Stimulated activated CD4-positive, alpha-beta T cell treated with anti-CD3 and anti-CD28 coated beads, Interleukin-4, amount 100 ng/mL, for 1 hour (primary cell): ENCODE data around the gene VWA5B1.
"Not testable (repeated sequence)": the region's sequence is repeated elsewhere in the genome, so short reads cannot be mapped to it uniquely, and the experiment has no call there.

Experiments
- DNase-seq: peaks from one replicate; pipeline ENCODE4 v3.0.0-alpha.2; 2020

VWA5B1 gene

GRCh38 chr1:20280341-20280740, 10.3 kb upstream of the VWA5B1 start:
- DNase-seq, result no peak

GRCh38 chr1:20280906-20281305, 9.8 kb upstream of the VWA5B1 start:
- DNase-seq, result no peak

- DNase-seq, result no peak
Observed at GRCh38 chr1:20281801-20282200, 8.9 kb upstream of the VWA5B1 start.

DNA sequence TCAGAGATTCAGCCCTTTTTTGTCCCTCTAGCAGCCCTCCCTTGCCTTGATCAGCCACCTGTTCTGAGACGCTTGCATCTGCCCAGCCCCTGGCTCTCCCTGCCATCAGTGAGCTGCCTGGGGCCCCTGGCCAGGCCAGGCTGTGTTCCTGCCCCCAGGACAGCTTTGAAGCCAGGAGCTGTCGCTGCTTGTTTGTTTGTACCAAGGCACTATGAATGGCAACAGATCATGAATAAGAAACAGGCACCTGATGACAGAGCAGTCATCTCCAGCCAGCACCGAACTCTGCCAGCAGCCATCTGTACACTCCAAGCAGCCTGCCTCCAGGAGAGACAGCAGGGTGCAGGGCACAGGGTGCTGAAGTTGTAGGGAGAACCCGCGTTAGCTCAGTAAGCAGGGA, 8.1 kb upstream of the VWA5B1 start:
- DNase-seq, result no peak

DNA sequence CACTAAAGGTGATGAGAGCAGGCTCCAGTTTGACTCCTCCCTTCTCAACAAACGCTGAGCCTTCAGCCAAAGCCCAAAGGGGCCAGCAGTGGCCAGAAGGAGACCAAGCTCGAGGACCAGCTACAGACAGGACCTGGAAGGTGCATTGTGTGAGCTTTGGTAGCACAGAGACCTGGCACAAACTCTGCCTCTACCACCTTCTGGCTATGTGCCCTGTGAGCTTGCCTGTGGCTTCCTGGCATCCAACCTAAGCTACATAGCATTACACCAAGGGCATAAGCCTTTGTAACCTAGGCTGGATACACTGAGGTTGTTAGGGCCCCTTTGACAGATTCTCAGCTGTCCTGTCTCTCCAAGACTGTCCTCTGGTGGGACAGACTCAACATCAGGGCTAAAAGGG, 6.6 kb upstream of the VWA5B1 start:
- DNase-seq, result no peak

DNA sequence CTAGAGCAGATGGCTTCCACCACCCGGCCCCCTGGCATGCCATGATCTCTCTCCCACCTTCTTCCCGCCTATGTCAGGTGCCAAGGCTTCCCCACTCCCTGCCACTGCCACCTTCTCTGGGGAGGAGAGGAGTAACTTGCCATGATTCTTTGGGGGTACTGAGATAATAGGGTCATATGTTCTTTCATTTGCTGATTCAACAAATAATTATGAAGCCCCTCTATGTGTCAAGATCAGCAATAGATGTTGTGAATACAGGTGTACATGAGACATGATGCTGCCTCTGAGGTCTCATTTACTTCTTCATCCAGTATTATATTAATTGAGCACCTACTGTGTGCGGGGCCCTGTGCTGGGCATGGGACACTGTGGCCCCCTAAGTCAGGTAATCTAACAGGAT, 6.0 kb upstream of the VWA5B1 start:
- no peak for DNase-seq

DNA sequence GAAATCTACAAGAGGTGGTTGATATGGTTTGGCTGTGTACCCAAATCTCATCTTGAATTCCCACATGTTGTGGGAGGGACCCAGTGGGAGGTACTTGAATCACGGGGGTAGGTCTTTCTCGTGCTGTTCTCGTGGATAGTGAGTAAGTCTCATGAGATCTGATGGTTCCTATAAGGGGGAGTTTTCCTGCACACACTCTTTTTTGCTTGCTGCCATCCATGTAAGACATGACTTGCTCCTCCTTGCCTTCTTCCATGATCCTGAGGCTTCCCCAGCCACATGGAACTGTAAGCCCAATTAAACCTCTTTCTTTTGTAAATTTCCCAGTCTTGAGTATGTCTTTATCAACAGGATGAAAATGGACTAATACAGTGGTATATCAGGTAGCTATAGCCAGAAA, 5.2 kb upstream of the VWA5B1 start:
- no peak for DNase-seq

DNA sequence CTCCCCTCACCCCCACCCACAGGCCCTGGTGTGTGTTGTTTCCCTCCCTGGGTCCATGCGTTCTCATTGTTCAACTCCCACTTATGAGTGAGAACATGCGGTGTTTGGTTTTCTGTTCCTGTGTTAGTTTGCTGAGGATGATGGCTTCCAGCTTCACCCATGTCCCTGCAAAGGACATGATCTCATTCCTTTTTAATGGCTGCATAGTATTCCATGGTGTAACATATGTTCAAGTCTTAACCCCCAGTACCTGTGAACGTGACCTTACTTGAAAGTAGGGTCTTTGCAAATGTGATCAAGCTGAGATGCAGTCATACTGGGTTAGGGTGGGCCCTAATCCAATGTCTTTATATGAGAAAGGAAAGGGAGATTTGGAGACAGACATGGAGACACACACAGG, 3.0 kb upstream of the VWA5B1 start:
- DNase-seq, result not testable (repeated sequence)

DNA sequence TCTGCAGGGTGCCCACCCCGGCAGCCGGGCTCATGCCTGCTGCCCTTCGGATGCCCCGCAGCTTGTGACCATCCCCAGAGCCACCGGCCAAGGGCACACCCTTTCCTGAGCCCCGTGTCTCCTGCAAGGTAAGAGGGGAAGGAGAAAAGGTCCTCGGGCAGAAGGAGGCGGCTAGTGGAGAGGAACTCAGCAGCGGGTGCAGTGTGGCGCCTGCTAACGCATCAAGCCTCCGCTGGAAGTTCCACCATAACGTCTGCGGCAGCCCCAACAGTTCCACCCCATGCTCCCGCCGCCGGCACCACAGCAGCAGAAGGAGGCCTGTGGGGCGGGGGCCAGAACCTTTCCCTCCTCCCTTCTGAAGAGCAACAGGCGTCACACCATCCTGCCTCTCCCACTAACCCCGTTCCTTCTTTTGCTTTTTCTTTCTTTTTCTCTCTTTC, 990 bp downstream of the VWA5B1 start:
- peak; percentile 9 for DNase-seq

GRCh38 chr1:20298626-20299025, 8.0 kb downstream of the VWA5B1 start:
- DNase-seq, result no peak

DNA sequence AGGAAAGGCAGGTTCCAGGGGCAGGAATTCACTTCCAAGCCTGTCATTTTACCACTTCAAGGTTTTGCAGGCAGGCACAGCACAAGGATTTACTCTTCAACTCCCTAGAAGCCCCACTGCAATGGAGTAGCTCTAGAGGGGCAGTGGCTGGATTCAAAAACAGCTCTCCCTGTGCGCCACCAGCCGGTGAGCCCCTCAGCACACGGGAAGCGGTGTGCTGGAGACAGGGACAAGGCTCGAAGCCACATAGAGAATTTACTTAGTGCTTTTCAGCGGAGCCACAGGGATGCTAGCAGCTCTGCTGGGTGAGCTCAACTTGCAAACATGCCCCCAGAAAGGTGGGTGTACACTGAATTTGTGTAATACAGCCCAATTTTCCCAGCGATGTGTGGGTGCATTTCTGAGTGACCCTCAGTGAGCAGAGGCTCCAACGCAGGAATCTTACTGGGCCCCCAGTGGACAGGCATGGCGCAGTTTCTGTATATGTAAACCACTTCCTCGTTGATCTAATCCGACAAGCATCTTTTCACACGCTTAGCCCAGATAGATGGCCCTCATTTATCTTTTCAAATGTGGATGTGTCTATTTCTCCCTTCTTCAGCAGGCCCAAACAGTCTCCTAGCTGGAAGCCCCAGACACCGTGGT, 10.9 kb downstream of the VWA5B1 start:
- DNase-seq, result no peak

DNA sequence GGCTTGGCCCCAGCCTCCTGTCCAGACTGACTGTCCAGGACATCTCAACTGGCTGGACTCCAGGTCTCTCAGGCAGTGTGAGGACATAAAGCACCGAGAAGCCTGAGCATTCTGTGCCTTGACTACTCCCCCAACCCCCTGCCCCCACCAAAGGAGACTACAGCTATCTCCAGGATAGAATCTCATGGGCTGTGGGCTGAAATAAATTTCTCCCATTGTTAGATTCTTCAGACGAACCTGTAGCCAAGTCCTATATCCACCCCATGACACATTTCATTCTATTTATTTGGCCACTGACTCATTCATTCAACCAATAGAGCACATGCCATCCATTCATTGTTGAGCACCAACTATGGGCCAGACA, 11.4 kb downstream of the VWA5B1 start:
- DNase-seq, result no peak

DNA sequence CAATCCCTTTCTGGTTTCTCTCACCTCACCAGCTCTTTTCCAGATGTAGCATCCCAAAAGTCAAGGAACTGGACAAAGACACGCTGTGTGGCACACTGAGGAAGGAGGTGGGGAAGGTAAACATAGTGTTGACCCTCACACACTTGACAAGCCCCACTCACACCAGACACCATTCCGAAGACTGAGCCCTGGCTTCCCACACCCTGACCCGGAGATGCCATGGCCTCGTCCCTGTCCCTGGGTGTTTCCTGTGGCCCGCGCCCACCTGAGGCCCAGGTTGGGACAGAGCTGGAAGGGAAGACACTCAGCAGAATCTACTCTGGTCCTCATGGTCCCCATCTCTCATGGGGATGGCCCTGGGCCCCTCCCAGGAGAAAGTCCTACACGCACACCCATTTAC, 16.4 kb downstream of the VWA5B1 start:
- no peak for DNase-seq

- DNase-seq, result no peak
Observed at GRCh38 chr1:20308569-20308968, 17.9 kb downstream of the VWA5B1 start.

DNA sequence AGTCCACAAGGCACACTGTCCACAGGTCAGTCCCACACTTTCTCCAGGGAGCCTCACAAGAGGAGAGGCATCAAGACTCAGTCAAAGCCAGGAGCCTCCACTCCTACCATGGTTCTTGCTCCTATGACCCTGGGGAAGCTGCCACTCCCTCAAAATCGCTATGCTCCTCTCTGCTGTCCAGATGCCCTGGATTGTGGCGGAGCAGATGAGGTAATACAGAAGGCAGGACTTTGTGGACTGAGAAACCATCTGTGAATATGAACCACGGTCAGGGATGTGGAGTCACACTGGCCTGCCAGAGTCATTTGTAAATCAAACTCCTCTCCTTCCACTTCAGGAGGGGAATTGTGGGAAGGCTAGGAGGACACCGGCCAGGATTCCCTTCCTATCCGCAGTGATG, 20.6 kb downstream of the VWA5B1 start:
- DNase-seq, result no peak

- no peak for DNase-seq
Observed at GRCh38 chr1:20312310-20312709, 21.6 kb downstream of the VWA5B1 start.

DNA sequence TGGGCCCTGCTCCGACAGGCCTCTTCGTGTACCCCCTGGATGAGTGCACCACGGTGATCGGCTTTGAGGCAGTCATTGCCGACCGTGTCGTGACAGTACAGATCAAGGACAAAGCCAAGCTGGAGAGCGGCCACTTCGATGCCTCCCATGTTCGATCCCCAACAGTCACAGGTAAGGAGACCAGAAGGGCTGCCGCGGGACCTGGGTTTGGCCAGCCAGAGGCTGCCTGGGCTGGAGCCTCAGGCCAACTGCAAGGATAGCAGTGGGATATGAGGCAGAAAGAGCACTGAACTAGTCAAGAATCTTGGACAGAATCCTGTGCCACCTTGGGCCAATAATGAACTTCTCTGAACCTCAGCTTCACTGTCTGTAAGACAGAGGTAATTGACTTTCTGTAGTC, 22.1 kb downstream of the VWA5B1 start:
- DNase-seq, result no peak

DNA sequence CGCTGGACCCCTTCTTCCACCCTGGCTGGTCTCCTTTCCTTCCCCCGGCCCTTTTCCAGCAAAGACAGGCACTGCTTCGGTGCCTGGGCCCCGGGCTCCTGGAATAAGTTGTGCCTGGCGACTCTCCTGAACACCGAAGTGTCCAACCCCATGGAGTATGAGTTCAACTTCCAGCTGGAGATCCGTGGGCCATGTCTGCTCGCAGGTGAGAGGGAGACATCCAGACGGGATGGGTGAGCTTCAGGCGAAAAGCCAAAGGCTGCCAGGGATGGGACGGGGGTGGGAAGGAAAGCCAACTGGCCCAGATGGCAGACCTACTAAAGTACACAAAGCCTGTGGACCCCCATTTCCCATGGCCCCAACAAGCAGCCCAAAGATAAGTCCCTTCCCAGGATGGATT, 26.8 kb downstream of the VWA5B1 start:
- DNase-seq, result no peak

GRCh38 chr1:20318521-20318920, 27.8 kb downstream of the VWA5B1 start:
- no peak for DNase-seq

DNA sequence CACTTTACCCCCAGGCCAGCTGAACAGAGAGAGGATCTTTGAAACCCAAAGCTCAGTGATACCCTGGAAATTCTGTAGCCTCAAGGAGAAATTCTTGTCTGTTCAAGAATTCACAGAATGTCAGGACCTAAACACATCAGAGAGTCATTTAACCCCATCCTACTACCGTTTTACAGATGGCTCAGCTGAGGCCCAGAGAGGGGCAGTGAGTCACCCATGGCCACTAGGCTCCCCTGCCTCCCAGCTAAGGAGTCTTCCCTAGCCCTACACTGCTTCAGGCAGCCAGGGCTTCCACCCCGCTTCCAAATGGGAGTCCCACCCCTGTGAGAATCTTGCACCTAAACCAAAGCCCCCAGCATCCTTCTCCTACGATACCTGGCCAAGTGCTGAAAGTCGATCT, 28.3 kb downstream of the VWA5B1 start:
- no peak for DNase-seq

GRCh38 chr1:20319456-20320220, 29.0 kb downstream of the VWA5B1 start:
- no peak for DNase-seq

DNA sequence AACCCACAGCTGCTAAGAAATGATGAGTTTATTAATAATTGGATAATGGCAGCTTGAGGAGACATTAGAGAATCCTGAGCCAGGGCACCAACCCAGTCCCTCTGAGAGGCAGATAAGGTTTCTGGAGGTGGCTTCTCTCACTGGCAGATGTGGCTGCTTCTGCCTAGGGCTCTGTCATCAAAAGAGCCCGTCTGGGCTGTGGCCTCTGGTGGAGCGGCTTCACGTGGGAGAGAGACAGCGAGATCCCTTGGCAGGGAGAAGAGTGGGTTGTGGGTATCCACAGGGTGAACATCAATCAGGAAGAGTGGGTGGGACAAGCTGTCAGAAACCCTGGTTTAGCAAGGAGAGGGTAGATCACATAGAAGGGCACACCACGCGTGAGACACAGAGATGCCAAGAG, 30.0 kb downstream of the VWA5B1 start:
- DNase-seq, result no peak

DNA sequence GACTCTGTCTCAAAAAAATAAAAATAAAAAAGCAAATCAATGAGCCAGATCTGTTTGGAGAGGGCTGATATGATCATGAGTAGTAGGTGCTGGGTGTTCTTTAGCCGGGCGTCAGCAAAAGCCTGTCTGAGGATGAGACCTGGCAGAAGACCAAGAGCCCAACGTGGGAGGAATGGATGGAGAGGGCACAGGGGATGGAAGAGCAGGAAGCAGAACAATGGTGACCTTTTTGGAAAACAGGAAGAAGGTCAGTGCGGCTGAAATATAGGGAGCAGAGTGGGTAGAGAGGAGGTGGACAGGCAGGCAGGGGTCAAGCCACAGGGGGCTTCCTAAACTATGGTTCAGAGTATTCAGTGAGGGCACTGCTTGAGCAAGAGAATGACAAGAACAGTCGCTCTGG, 30.9 kb downstream of the VWA5B1 start:
- no peak for DNase-seq

- no peak for DNase-seq
Observed at GRCh38 chr1:20322081-20322824, 31.6 kb downstream of the VWA5B1 start.
